Endometrial microvascular endothelial cells (primary cell): ENCODE data around the gene KCNJ14. TPM values are rescaled to one million over a fixed set of nuclear protein-coding genes. Genes with fewer than 3 reads are reported as not detected.

Experiments used
- in situ Hi-C: cut with HindIII; loops from 2 replicates; pipeline ENCODE4 v1.10.0; 2017; ENCODE audit warnings: low sequenced_read_pairs, low pct_unique_long_range_greater_than_20kb; ENCODE audit errors: inconsistent ontology term
- total RNA-seq: library from RNA; depleted of rRNA; stranded (reverse); fragments of >200 nt; gene quantifications from one replicate; pipeline ENCODE4 v1.2.3, GENCODE V29; 2015; ENCODE audit errors: inconsistent ontology term

The KCNJ14 gene
- total RNA-seq, 1 donor from 2014 or later, result 0.84 TPM

DNA sequence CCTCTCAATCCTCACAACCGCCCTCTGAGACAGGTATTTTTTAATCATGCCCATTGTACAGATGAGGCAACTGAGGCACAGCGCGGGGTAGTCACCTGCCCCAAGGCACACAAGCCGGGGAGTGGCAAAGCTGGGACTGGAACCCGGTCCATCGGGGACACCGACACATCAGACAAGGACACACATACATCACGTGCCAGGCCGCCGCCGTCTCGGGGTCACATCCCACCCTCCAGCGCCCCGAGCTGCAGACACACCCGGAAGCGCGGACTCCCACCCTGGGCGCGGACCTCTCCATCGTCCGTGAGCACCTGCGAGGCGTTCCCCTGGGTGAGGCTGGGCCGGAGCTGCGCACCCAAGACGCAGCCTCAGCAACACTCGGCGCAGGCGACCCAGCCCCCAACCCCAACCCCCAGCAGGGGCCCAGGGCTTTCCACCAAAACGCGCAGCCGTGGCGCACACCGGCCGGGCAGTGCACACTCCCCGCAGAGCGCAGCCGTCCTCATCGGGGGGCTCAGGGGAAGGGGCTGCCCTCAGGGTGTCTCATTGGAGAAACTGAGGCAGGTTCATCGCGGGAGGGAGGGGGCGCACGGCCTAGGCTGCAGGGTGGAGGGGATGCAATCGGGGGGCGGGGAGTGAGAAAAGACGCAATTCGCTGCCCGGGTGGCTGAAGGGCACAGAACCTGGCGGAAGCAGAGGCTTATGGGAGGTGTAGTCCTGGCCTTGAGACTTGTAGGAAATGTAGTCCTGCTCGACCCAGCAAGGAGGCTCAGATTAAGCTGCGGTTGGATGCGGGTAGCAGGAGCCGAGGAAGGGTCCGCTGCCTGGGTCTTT, 58.1 kb downstream of the KCNJ14 start:
- in situ Hi-C loops, result no loop called here

DNA sequence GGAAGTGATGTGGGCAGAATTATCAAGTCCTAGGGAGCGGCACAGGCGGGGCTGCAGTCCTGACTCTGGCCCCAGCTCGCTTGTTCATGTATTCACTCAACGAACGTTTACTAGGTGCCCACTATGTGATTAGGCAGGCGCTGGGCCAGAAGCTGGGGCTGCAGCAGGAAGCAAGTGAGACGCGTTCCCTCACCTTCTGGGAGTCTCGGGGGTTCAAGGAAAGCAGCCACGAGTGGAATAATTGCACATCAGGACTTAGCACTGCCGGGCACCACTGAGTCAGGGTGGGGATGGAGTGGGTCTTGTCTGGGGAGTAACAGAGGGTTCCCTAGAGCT, 58.7 kb downstream of the KCNJ14 start:
- in situ Hi-C loops, result no loop called here

DNA sequence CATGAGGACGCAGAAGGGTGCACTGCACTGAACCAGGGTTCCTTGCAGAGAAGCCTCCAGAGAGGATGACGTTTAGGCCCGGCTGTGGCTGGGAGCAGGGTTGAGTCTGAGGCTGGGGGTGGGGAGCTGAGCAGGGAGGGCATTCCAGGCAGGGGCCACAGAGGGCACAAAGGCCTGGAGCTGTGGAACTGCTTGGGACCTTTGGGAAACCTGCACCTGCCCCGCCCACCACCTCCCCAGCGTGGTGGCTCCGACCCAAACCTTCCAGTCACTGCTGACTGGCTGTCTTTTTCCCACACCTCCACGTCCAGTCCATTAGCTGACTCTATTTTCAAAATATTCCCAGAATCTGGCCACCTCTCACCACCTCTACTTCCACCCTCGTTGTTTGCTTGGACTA, 61.2 kb downstream of the KCNJ14 start:
- in situ Hi-C loops, result no loop called here

Other genes with a start within 250 kb of the KCNJ14 start
- 36.9 TPM for gene CARD8, start 199.7 kb upstream of the KCNJ14 start, total RNA-seq
- 0.28 TPM for gene ZNF114, start 185.5 kb upstream of the KCNJ14 start, total RNA-seq
- 90.4 TPM for gene EMP3, start 130.0 kb upstream of the KCNJ14 start, total RNA-seq
- gene TMEM143, start 91.6 kb upstream of the KCNJ14 start, total RNA-seq, result 8.9 TPM
- gene SYNGR4, start 91.2 kb upstream of the KCNJ14 start, total RNA-seq, result not detected
- gene KDELR1, start 64.0 kb upstream of the KCNJ14 start, total RNA-seq, result 151 TPM
- 0.28 TPM for gene GRIN2D, start 61.9 kb upstream of the KCNJ14 start, total RNA-seq
- 84.6 TPM for gene GRWD1, start 9.6 kb upstream of the KCNJ14 start, total RNA-seq
- gene CYTH2, start 13.8 kb downstream of the KCNJ14 start, total RNA-seq, result 19.0 TPM
- not detected for gene LMTK3, start 56.3 kb downstream of the KCNJ14 start, total RNA-seq
- not detected for gene SULT2B1, start 96.6 kb downstream of the KCNJ14 start, total RNA-seq
- not detected for gene SPACA4, start 151.2 kb downstream of the KCNJ14 start, total RNA-seq
- gene FAM83E, start 159.5 kb downstream of the KCNJ14 start, total RNA-seq, result not detected
- 2,158 TPM for gene RPL18, start 163.6 kb downstream of the KCNJ14 start, total RNA-seq
- 7.8 TPM for gene SPHK2, start 163.9 kb downstream of the KCNJ14 start, total RNA-seq
- gene DBP, start 181.8 kb downstream of the KCNJ14 start, total RNA-seq, result 0.46 TPM
- 0.28 TPM for gene CA11, start 190.6 kb downstream of the KCNJ14 start, total RNA-seq
- not detected for gene NTN5, start 217.4 kb downstream of the KCNJ14 start, total RNA-seq
- gene FUT2, start 240.4 kb downstream of the KCNJ14 start, total RNA-seq, result not detected